PFSK-1 (cell line): ENCODE results near the gene SLC18A3.

Experiments
- POLR2AphosphoS5 ChIP-seq: IDR thresholded peaks from 2 replicates; pipeline ENCODE4 v1.6.1; 2012; ENCODE audit warnings: low read depth, mild to moderate bottlenecking, control low read depth, low read length, moderate library complexity
- REST ChIP-seq, 2 experiments: IDR thresholded peaks; 2 replicates each; pipeline versions ENCODE4 v1.6.1 to v1.8.0; 2011 to 2012; ENCODE audit warnings: low read depth in 2 of 2, low read length in 2 of 2, control low read depth in 1 of 2, inconsistent platforms in 1 of 2, mild to moderate bottlenecking in 1 of 2, moderate library complexity in 1 of 2; ENCODE audit not compliant: insufficient read depth in 1 of 2
- SIN3A ChIP-seq: IDR thresholded peaks from 2 replicates; pipeline ENCODE4 v1.6.1; 2012; ENCODE audit warnings: mild to moderate bottlenecking, low read length, moderate library complexity, borderline replicate concordance; ENCODE audit not compliant: insufficient read depth
- TAF1 ChIP-seq: IDR thresholded peaks from 2 replicates; pipeline ENCODE4 v1.6.1; 2012; ENCODE audit warnings: low read length, control low read depth, borderline replicate concordance; ENCODE audit not compliant: insufficient read depth

GRCh38 chr10:49587981-49588380 is 22.1 kb upstream of the SLC18A3 start:
- no peak for TF ChIP-seq POLR2AphosphoS5
- no peak for TF ChIP-seq REST (IDR thresholded peaks at IDR 0.05; ENCODE audit: insufficient read depth in 1 of 2, low read depth in 2 of 2, low read length in 2 of 2)
- TF ChIP-seq TAF1 = no peak
- no peak for TF ChIP-seq SIN3A
